ENCODE results near the gene APOC1.

GRCh38 chr19:44865196-44865767 lies 49.1 kb upstream of the APOC1 start:
- no peak for TF ChIP-seq CTCF (IDR thresholded peaks at IDR 0.05)
- TF ChIP-seq POLR2A (IDR thresholded peaks at IDR 0.05): no peak

Measured in uterus (tissue), 2 donors.